Thyroid gland (tissue), 4 donors: ENCODE measurements around the gene REN. TPM values are rescaled to one million over a fixed set of nuclear protein-coding genes. Genes with fewer than 3 reads are reported as not detected.

ENCODE experiments used
- DNase-seq, 2 donors: peaks; one replicate each; pipeline ENCODE4 v3.0.0-alpha.2; 2019
- H3K27ac ChIP-seq, 3 donors: fragments of 200-600 bp; sonication (generic); 1 replicate in 2 of 3; 2 replicates in 1 of 3; pipeline ENCODE4 v1.5.1; 2016 to 2019; ENCODE audit warnings: mild to moderate bottlenecking in 1 of 3, moderate library complexity in 1 of 3
- H3K27me3 ChIP-seq: fragments of 200-600 bp; sonication (generic); one replicate; pipeline ENCODE4 v1.5.1; 2019
- H3K36me3 ChIP-seq, 2 donors: fragments of 200-600 bp; sonication (generic); one replicate each; pipeline ENCODE4 v1.5.1; 2016 to 2019
- H3K4me1 ChIP-seq, 2 donors: fragments of 200-600 bp; sonication (generic); one replicate each; pipeline ENCODE4 v1.5.1; 2017 to 2019
- H3K4me3 ChIP-seq, 3 donors: fragments of 200-600 bp; sonication (generic); replicated peaks in 1 of 3; 1 replicate in 2 of 3; 2 replicates in 1 of 3; pipeline ENCODE4 v1.5.1; 2016; ENCODE audit warnings: mild to moderate bottlenecking in 1 of 3
- H3K9me3 ChIP-seq: fragments of 200-600 bp; sonication (generic); one replicate; pipeline ENCODE4 v1.5.1; 2017
- CTCF ChIP-seq, 6 experiments: fragments of 200-600 bp in 3 of 6; fragments of 450-650 bp in 3 of 6; sonication (generic) in 3 of 6; IDR thresholded peaks; one replicate each; pipeline ENCODE4 v1.5.1; 2016 to 2019; ENCODE audit warnings: antibody characterized with exemption in 6 of 6, mild to moderate bottlenecking in 2 of 6, inconsistent platforms in 1 of 6, moderate library complexity in 1 of 6
- POLR2A ChIP-seq, 2 donors: fragments of 450-650 bp; IDR thresholded peaks; one replicate each; pipeline ENCODE4 v1.6.1; 2017; ENCODE audit warnings: antibody characterized with exemption in 2 of 2, mild to moderate bottlenecking in 2 of 2, moderate library complexity in 1 of 2
- WGBS, 2 donors: methylation state at CpG; one replicate each; pipeline ENCODE4 v1.1.5; 2017; 5-methylcytosine and 5-hydroxymethylcytosine counted together
- intact Hi-C: fragments of 100-400 bp; cut with DNase I; formaldehyde crosslinking; loops from one replicate; pipeline ENCODE4 v1.15.1; 2023
- total RNA-seq, 4 donors: library from RNA; depleted of rRNA; stranded (reverse); fragments of >200 nt; gene quantifications; one replicate each; pipeline ENCODE4 v1.2.3, GENCODE V29; 2016

REN gene
- total RNA-seq, 4 donors from 2014 or later, result not detected

GRCh38 chr1:204207136-204207616 is 41.0 kb upstream of the REN start:
- no peaks in the 10 kb centered on the region for H3K9me3 ChIP-seq
- H3K27me3 ChIP-seq, result no peaks in the 10 kb centered on the region
- no peak overlapping the region for H3K27ac ChIP-seq
- DNase-seq, result peak; percentile 67 to 72
- WGBS, 2 donors, result 23 to 41% methylated on average over 6 to 10 of the region's 13 CpGs
- no peak for TF ChIP-seq POLR2A (IDR thresholded peaks at IDR 0.05)
- TF ChIP-seq CTCF (IDR thresholded peaks at IDR 0.05), result peak; percentile 57 to 94 (median 78)
- intact Hi-C loops, result no loop called here
- H3K4me3 ChIP-seq, result no peak overlapping the region
- H3K4me1 ChIP-seq, result no peaks in the 10 kb centered on the region
- H3K36me3 ChIP-seq, result no peaks in the 10 kb centered on the region

GRCh38 chr1:204206121-204206520 is 40.0 kb upstream of the REN start:
- 63 to 65% methylated on average over 2 of the region's 2 CpGs for WGBS, 2 donors
- Histone ChIP-seq H3K4me3 (no peak overlapping the region), H3K4me1 (no peaks in the 10 kb centered on the region), H3K27me3 (no peaks in the 10 kb centered on the region), H3K9me3 (no peaks in the 10 kb centered on the region), H3K27ac (no peak overlapping the region), H3K36me3 (no peaks in the 10 kb centered on the region)
- TF ChIP-seq CTCF (IDR thresholded peaks at IDR 0.05) (no peak), POLR2A (IDR thresholded peaks at IDR 0.05) (no peak)
- no peak for DNase-seq
- intact Hi-C loops, result no loop called here

- no peaks in the 10 kb centered on the region for H3K9me3 ChIP-seq
- H3K36me3 ChIP-seq, result no peaks in the 10 kb centered on the region
- intact Hi-C loops, result no loop called here
- no peaks in the 10 kb centered on the region for H3K4me1 ChIP-seq
- DNase-seq, result no peak
- H3K4me3 ChIP-seq, result no peak overlapping the region
- H3K27ac ChIP-seq, result no peak overlapping the region
- no peak for TF ChIP-seq CTCF (IDR thresholded peaks at IDR 0.05)
- no peak for TF ChIP-seq POLR2A (IDR thresholded peaks at IDR 0.05)
- no peaks in the 10 kb centered on the region for H3K27me3 ChIP-seq
Measured at GRCh38 chr1:204205486-204205885, 39.3 kb upstream of the REN start.

GRCh38 chr1:204204944-204205343 is 38.8 kb upstream of the REN start:
- WGBS, 2 donors, result 92% methylated on average over 2 of the region's 2 CpGs
- no peak overlapping the region for H3K27ac ChIP-seq
- H3K36me3 ChIP-seq, result no peaks in the 10 kb centered on the region
- no peaks in the 10 kb centered on the region for H3K4me1 ChIP-seq
- no peaks in the 10 kb centered on the region for H3K9me3 ChIP-seq
- TF ChIP-seq POLR2A (IDR thresholded peaks at IDR 0.05) (no peak), CTCF (IDR thresholded peaks at IDR 0.05) (no peak)
- no peak overlapping the region for H3K4me3 ChIP-seq
- no peak for DNase-seq
- H3K27me3 ChIP-seq, result no peaks in the 10 kb centered on the region
- intact Hi-C loops, result no loop called here

- Histone ChIP-seq H3K4me3 (no peak overlapping the region), H3K27ac (no peak overlapping the region), H3K36me3 (no peaks in the 10 kb centered on the region), H3K9me3 (no peaks in the 10 kb centered on the region), H3K27me3 (no peaks in the 10 kb centered on the region), H3K4me1 (no peaks in the 10 kb centered on the region)
- no peak for DNase-seq
- WGBS, 2 donors, result 90 to 95% methylated on average over 5 of the region's 5 CpGs
- intact Hi-C loops, result no loop called here
- TF ChIP-seq CTCF (IDR thresholded peaks at IDR 0.05), result no peak
- no peak for TF ChIP-seq POLR2A (IDR thresholded peaks at IDR 0.05)
Measured at GRCh38 chr1:204203206-204203767, 37.1 kb upstream of the REN start.
